Measurements from ENCODE around the gene SHF.

The SHF gene

GRCh38 chr15:45165536-45165935 is 22.2 kb downstream of the SHF start:
- no peaks in the 10 kb centered on the region for H3K27me3 ChIP-seq (ENCODE audit: insufficient read depth, low read depth, severe bottlenecking)
- H3K9me3 ChIP-seq (ENCODE audit: severe bottlenecking) = no peaks in the 10 kb centered on the region
- H3K36me3 ChIP-seq = peaks cover 13% of the 10 kb centered on the region
- no peak for TF ChIP-seq CTCF (IDR thresholded peaks at IDR 0.05; ENCODE audit: low read depth, low read length)
- DNase-seq = no peak
- no peak overlapping the region for H3K4me3 ChIP-seq (ENCODE audit: low read depth, low read length)
- peak overlapping the region; percentile 96 for H3K27ac ChIP-seq

GRCh38 chr15:45164914-45165313 is 22.9 kb downstream of the SHF start:
- Histone ChIP-seq H3K9me3 (ENCODE audit: severe bottlenecking) (no peaks in the 10 kb centered on the region), H3K27me3 (ENCODE audit: insufficient read depth, low read depth, severe bottlenecking) (no peaks in the 10 kb centered on the region), H3K36me3 (peaks cover 13% of the 10 kb centered on the region), H3K4me3 (ENCODE audit: low read depth, low read length) (no peak overlapping the region), H3K27ac (peak overlapping the region; percentile 96)
- no peak for DNase-seq
- TF ChIP-seq CTCF (IDR thresholded peaks at IDR 0.05; ENCODE audit: low read depth, low read length) = no peak

GRCh38 chr15:45163508-45163856 is 24.3 kb downstream of the SHF start:
- no peak overlapping the region for H3K27ac ChIP-seq
- no peak overlapping the region for H3K4me3 ChIP-seq (ENCODE audit: low read depth, low read length)
- no peak for DNase-seq
- H3K36me3 ChIP-seq = peaks cover 9% of the 10 kb centered on the region
- H3K9me3 ChIP-seq (ENCODE audit: severe bottlenecking) = no peaks in the 10 kb centered on the region
- TF ChIP-seq CTCF (IDR thresholded peaks at IDR 0.05; ENCODE audit: low read depth, low read length) = no peak
- no peaks in the 10 kb centered on the region for H3K27me3 ChIP-seq (ENCODE audit: insufficient read depth, low read depth, severe bottlenecking)

- no peaks in the 10 kb centered on the region for H3K27me3 ChIP-seq (ENCODE audit: insufficient read depth, low read depth, severe bottlenecking)
- TF ChIP-seq CTCF (IDR thresholded peaks at IDR 0.05; ENCODE audit: low read depth, low read length) = peak; percentile 97
- no peak overlapping the region for H3K4me3 ChIP-seq (ENCODE audit: low read depth, low read length)
- no peaks in the 10 kb centered on the region for H3K9me3 ChIP-seq (ENCODE audit: severe bottlenecking)
- H3K36me3 ChIP-seq = peaks cover 4% of the 10 kb centered on the region
- peak overlapping the region; percentile 35; the same call in 1 of the 2 replicates for H3K27ac ChIP-seq
- DNase-seq = peak; percentile 94
Measured at GRCh38 chr15:45162771-45163507, 24.8 kb downstream of the SHF start.

GRCh38 chr15:45161666-45162065 is 26.1 kb downstream of the SHF start:
- Histone ChIP-seq H3K36me3 (no peaks in the 10 kb centered on the region), H3K27ac (no peak overlapping the region), H3K4me3 (ENCODE audit: low read depth, low read length) (no peak overlapping the region), H3K9me3 (ENCODE audit: severe bottlenecking) (no peaks in the 10 kb centered on the region), H3K27me3 (ENCODE audit: insufficient read depth, low read depth, severe bottlenecking) (no peaks in the 10 kb centered on the region)
- no peak for DNase-seq
- TF ChIP-seq CTCF (IDR thresholded peaks at IDR 0.05; ENCODE audit: low read depth, low read length) = no peak

GRCh38 chr15:45157974-45158373 is 29.8 kb downstream of the SHF start:
- Histone ChIP-seq H3K36me3 (no peaks in the 10 kb centered on the region), H3K27ac (no peak overlapping the region), H3K27me3 (ENCODE audit: insufficient read depth, low read depth, severe bottlenecking) (no peaks in the 10 kb centered on the region), H3K9me3 (ENCODE audit: severe bottlenecking) (no peaks in the 10 kb centered on the region), H3K4me3 (ENCODE audit: low read depth, low read length) (no peak overlapping the region)
- TF ChIP-seq CTCF (IDR thresholded peaks at IDR 0.05; ENCODE audit: low read depth, low read length) = no peak
- no peak for DNase-seq
